ENCODE results near the gene ANGPTL4.
"Not testable (repeated sequence)": the region's sequence is repeated elsewhere in the genome, so short reads cannot be mapped to it uniquely, and the experiment has no call there.

ANGPTL4 gene

GRCh38 chr19:8361921-8362793, 1.8 kb upstream of the ANGPTL4 start:
- DNase-seq (ENCODE audit: low read depth): no peak

- DNase-seq (ENCODE audit: low read depth): no peak
Measured at GRCh38 chr19:8366121-8366581, 2.2 kb downstream of the ANGPTL4 start.

- no peak for DNase-seq (ENCODE audit: low read depth)
Measured at GRCh38 chr19:8366961-8367326, 3.0 kb downstream of the ANGPTL4 start.

- DNase-seq (ENCODE audit: low read depth): no peak
Measured at GRCh38 chr19:8367327-8368001, 3.5 kb downstream of the ANGPTL4 start.

- no peak for DNase-seq (ENCODE audit: low read depth)
Measured at GRCh38 chr19:8370176-8371010, 6.4 kb downstream of the ANGPTL4 start.

- DNase-seq (ENCODE audit: low read depth): no peak
Measured at GRCh38 chr19:8371011-8371804, 7.3 kb downstream of the ANGPTL4 start.

- no peak for DNase-seq (ENCODE audit: low read depth)
Measured at GRCh38 chr19:8373867-8374813, 10.2 kb downstream of the ANGPTL4 start.

- DNase-seq (ENCODE audit: low read depth): not testable (repeated sequence)
Measured at GRCh38 chr19:8375766-8376165, 11.8 kb downstream of the ANGPTL4 start.

GRCh38 chr19:8376373-8376974, 12.5 kb downstream of the ANGPTL4 start:
- DNase-seq (ENCODE audit: low read depth): not testable (repeated sequence)

- DNase-seq (ENCODE audit: low read depth): no peak
Measured at GRCh38 chr19:8377598-8377997, 13.6 kb downstream of the ANGPTL4 start.

GRCh38 chr19:8379156-8379891, 15.4 kb downstream of the ANGPTL4 start:
- DNase-seq (ENCODE audit: low read depth): not testable (repeated sequence)

- DNase-seq (ENCODE audit: low read depth): not testable (repeated sequence)
Measured at GRCh38 chr19:8384569-8384968, 20.6 kb downstream of the ANGPTL4 start.

GRCh38 chr19:8385103-8385502, 21.1 kb downstream of the ANGPTL4 start:
- DNase-seq (ENCODE audit: low read depth): not testable (repeated sequence)

GRCh38 chr19:8385566-8385965, 21.6 kb downstream of the ANGPTL4 start:
- not testable (repeated sequence) for DNase-seq (ENCODE audit: low read depth)

- not testable (repeated sequence) for DNase-seq (ENCODE audit: low read depth)
Measured at GRCh38 chr19:8386419-8386818, 22.5 kb downstream of the ANGPTL4 start.

GRCh38 chr19:8386990-8387389, 23.0 kb downstream of the ANGPTL4 start:
- DNase-seq (ENCODE audit: low read depth): no peak

GRCh38 chr19:8387688-8388611, 24.0 kb downstream of the ANGPTL4 start:
- no peak for DNase-seq (ENCODE audit: low read depth)

- no peak for DNase-seq (ENCODE audit: low read depth)
Measured at GRCh38 chr19:8388612-8388958, 24.6 kb downstream of the ANGPTL4 start.
